GM12892 (cell line): ENCODE data around the gene VARS2.

Experiments used
- DNase-seq: peaks from one replicate; pipeline ENCODE4 v3.0.0; 2011; ENCODE audit not compliant: insufficient read length
- FAIRE-seq: peaks from 2 replicates; lab custom pipeline; 2011; peaks lifted over from hg19 to GRCh38; lab: Jason Lieb, UNC
- POLR2A ChIP-seq: IDR thresholded peaks from 2 replicates; pipeline ENCODE4 v1.6.1; 2011; ENCODE audit warnings: low read depth, low read length, control low read depth
- POLR2AphosphoS5 ChIP-seq: IDR thresholded peaks from 2 replicates; pipeline ENCODE4 v1.6.1; 2011; ENCODE audit warnings: low read depth, low read length, control low read depth
- TAF1 ChIP-seq: IDR thresholded peaks from 2 replicates; pipeline ENCODE4 v1.6.1; 2011; ENCODE audit warnings: low read depth, mild to moderate bottlenecking, control low read depth, low read length, borderline replicate concordance

VARS2 gene

GRCh38 chr6:30885999-30886896, 27.8 kb upstream of the VARS2 start:
- TF ChIP-seq POLR2AphosphoS5 (no peak), POLR2A (no peak), TAF1 (no peak)
- DNase-seq (no peak), FAIRE-seq (no peak)

DNA sequence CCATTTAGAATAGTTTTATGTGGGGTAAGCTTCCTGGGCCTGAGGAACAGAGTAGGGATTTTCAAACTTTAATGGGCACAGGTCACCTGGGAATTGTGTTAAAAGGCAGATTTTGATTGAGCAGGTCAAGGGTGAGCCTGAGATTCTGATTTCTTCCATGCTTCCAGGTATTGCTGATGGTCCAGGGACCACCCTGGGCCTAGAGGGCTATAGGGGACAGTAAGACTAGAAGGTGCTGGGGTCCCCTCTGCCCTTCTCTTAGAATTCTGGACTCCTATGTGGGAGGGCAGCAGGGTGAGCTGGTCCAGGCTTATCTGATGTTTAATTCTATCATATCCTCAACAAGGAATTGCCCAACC, 27.2 kb upstream of the VARS2 start:
- DNase-seq (no peak), FAIRE-seq (no peak)
- no peak for TF ChIP-seq POLR2A
- no peak for TF ChIP-seq TAF1
- TF ChIP-seq POLR2AphosphoS5: no peak

- TF ChIP-seq POLR2AphosphoS5 (no peak), TAF1 (no peak), POLR2A (no peak)
- DNase-seq (no peak), FAIRE-seq (no peak)
Observed at GRCh38 chr6:30887901-30888815, 25.9 kb upstream of the VARS2 start.

DNA sequence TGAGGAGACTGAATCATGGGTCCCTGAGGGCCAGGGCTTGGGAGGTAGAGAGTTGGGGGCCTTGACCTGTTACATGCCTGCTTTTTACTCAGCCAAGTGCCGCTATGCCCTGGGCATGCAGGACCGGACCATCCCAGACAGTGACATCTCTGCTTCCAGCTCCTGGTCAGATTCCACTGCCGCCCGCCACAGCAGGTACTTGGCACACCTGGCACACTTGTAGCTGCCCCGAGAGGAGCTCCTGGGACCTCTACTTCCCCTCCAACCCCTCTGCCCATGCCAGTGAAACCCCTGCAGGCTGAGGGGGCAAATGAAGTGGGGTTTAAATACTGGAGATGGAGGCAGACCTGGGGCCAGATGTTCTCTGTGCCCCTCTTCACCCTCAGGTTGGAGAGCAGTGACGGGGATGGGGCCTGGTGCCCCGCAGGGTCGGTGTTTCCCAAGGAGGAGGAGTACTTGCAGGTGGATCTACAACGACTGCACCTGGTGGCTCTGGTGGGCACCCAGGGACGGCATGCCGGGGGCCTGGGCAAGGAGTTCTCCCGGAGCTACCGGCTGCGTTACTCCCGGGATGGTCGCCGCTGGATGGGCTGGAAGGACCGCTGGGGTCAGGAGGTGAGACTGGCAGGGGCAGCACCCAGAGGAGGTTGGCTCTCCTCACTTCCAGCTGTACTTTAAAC, 25.1 kb upstream of the VARS2 start:
- FAIRE-seq: no peak

DNA sequence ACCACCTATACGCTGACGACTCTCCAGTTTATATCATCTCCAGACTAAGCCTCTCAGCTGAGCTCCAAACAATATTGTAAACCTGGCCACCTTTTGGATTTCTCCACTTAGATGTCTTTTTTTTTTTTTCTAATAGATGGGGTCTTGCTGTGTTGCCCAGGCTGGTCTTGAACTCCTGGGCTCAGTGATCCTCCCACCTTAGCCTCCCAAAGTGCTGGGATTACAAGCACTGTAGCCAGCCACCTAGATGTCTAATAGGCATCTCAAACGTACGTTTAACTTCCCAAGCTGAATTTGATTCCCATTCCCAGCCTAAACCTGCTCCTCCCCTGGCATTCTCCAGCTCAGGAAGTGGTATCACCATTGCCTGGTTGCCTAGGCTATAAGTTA, 24.5 kb upstream of the VARS2 start:
- TF ChIP-seq POLR2A (no peak), TAF1 (no peak), POLR2AphosphoS5 (no peak)
- no peak for FAIRE-seq
- DNase-seq: no peak

More for the DNA sequence above, 25.1 kb upstream of the VARS2 start:
- no peak for DNase-seq
- no peak for TF ChIP-seq POLR2A
- no peak for TF ChIP-seq TAF1
- no peak for TF ChIP-seq POLR2AphosphoS5

- FAIRE-seq (no peak), DNase-seq (no peak)
- no peak for TF ChIP-seq TAF1
- TF ChIP-seq POLR2AphosphoS5: no peak
- TF ChIP-seq POLR2A: no peak
Observed at GRCh38 chr6:30889921-30890645, 24.0 kb upstream of the VARS2 start.

GRCh38 chr6:30890646-30891449, 23.2 kb upstream of the VARS2 start:
- DNase-seq (no peak), FAIRE-seq (no peak)
- TF ChIP-seq TAF1 (no peak), POLR2A (no peak), POLR2AphosphoS5 (no peak)

DNA sequence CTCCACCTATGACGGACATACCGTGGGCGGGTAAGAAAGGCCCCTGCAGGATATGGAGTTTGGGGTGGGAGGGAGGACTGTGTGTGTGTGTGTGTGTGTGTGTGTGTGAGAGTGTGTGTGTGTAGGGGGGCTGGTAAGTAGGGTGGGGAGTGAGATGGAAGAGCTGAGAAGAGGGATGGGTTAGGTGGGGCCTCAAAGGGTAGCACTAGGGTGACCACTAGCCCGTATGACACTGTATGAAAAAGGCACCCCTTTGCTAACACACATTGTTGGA, 22.7 kb upstream of the VARS2 start:
- DNase-seq (no peak), FAIRE-seq (no peak)
- no peak for TF ChIP-seq POLR2A
- TF ChIP-seq TAF1: no peak
- TF ChIP-seq POLR2AphosphoS5: no peak

- no peak for DNase-seq
- FAIRE-seq: no peak
- no peak for TF ChIP-seq POLR2AphosphoS5
- no peak for TF ChIP-seq POLR2A
- TF ChIP-seq TAF1: no peak
Observed at GRCh38 chr6:30891816-30892538, 22.1 kb upstream of the VARS2 start.

DNA sequence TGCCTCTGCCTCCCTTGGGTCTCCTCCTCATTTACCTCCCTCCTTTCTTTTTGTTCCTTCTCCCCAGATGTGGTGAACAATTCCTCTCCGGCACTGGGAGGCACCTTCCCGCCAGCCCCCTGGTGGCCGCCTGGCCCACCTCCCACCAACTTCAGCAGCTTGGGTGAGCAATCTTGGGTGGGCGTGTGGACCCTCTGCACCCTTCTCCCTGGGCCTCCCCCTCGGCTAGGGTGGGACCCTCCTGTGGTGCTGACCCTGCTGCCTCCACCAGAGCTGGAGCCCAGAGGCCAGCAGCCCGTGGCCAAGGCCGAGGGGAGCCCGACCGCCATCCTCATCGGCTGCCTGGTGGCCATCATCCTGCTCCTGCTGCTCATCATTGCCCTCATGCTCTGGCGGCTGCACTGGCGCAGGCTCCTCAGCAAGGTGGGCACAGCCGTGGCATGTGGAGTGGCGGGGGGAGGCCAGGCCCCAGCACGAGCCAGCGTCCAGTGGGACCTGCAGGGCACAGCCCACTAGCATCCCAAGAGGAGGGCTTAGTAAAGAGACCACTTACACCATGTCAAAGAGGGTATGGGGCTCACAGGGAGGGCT, 20.9 kb upstream of the VARS2 start:
- DNase-seq (no peak), FAIRE-seq (no peak)
- TF ChIP-seq POLR2A (no peak), TAF1 (no peak), POLR2AphosphoS5 (no peak)

DNA sequence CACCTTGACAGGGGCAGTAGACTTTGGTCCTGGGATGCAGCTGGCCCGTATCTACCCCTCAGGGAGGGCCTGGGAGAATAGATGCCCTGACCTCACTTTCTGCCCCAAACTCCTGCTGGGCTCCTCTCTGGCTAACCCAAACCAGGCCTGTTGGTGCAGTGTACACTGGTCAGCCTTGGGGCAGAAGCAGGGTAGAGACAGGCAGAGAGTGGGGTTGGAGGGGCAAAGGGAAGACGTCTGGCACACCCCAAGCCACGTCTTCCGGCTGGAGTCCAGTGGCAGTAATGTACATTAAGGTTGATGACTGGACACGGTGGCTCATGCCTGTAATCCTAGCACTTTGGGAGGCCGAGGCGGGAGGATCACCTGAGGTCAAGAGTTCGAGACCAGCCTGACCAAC, 20.4 kb upstream of the VARS2 start:
- no peak for TF ChIP-seq POLR2A
- FAIRE-seq: no peak
- no peak for DNase-seq
